Fibroblast of the aortic adventitia (primary cell): Measurements from ENCODE around the gene MPO. TPM values are rescaled to one million over a fixed set of nuclear protein-coding genes. Genes with fewer than 3 reads are reported as not detected.

ENCODE experiments used
- DNase-seq: peaks from one replicate; pipeline ENCODE4 v3.0.0-alpha.2; 2010; ENCODE audit warnings: low read depth
- H3K4me3 ChIP-seq: 2 replicates; pipeline ENCODE4 v1.5.1; 2011; ENCODE audit warnings: low read depth, mild to moderate bottlenecking, control low read depth, low read length, moderate library complexity
- CTCF ChIP-seq: IDR thresholded peaks from 2 replicates; pipeline ENCODE4 v1.5.1; 2011; ENCODE audit warnings: mild to moderate bottlenecking, low read length, control low read depth, inconsistent platforms; ENCODE audit not compliant: insufficient read depth
- total RNA-seq: library from RNA; depleted of rRNA; stranded (reverse); fragments of >200 nt; gene quantifications from 2 replicates; pipeline ENCODE4 v1.2.3, GENCODE V29; 2012; ENCODE audit warnings: low replicate concordance

MPO gene
- total RNA-seq, 1 donor, result 0.09 TPM

- no peak within 1 kb of the TSS for H3K4me3 ChIP-seq
- no peak for DNase-seq
- no peak for TF ChIP-seq CTCF
Measured at GRCh38 chr17:58238147-58238634, 42.5 kb downstream of the MPO start, which contains the start of gene LPO. LPO (plus strand) TSS chr17:58238584; CDS start chr17:58242980, 4,396 bp downstream.

GRCh38 chr17:58236394-58236793, 44.3 kb downstream of the MPO start:
- H3K4me3 ChIP-seq, result no peak overlapping the region
- no peak for DNase-seq
- TF ChIP-seq CTCF, result no peak

- no peak for TF ChIP-seq CTCF
- no peak for DNase-seq
- H3K4me3 ChIP-seq, result no peak overlapping the region
Measured at GRCh38 chr17:58235821-58236220, 44.9 kb downstream of the MPO start.

- TF ChIP-seq CTCF, result no peak
- no peak overlapping the region for H3K4me3 ChIP-seq
- no peak for DNase-seq
Measured at GRCh38 chr17:58234512-58234911, 46.2 kb downstream of the MPO start.

- DNase-seq, result no peak
- no peak overlapping the region for H3K4me3 ChIP-seq
- no peak for TF ChIP-seq CTCF
Measured at GRCh38 chr17:58233543-58233942, 47.2 kb downstream of the MPO start.

- no peak overlapping the region for H3K4me3 ChIP-seq
- DNase-seq, result peak; percentile 56
- TF ChIP-seq CTCF, result no peak
Measured at GRCh38 chr17:58232707-58233156, 48.0 kb downstream of the MPO start.

GRCh38 chr17:58231641-58232040, 49.1 kb downstream of the MPO start:
- TF ChIP-seq CTCF, result no peak
- no peak overlapping the region for H3K4me3 ChIP-seq
- DNase-seq, result peak; percentile 40
